Stimulated activated naive B cell treated with anti-CD40 and anti-IgM and Interleukin-4, amounts not matched to agents 10 μg/mL and 1 μg/mL and 100 μg/mL, for 72 hours (primary cell): Measurements from ENCODE around the gene ZNF423.

Experiments
- ATAC-seq, 2 donors: fragments of 150-1000 bp; cut with Tn5 transposase; replicated peaks; 2 replicates each; pipeline ENCODE4 v1.10.0; 2021; ENCODE audit warnings: moderate library complexity in 1 of 2
- DNase-seq: peaks from one replicate; pipeline ENCODE4 v3.0.0; 2021
- H3K27ac Mint-ChIP-seq: one replicate; pipeline ENCODE4 v1.8.0; 2022; ENCODE audit warnings: mild to moderate bottlenecking, mixed read lengths
- H3K27me3 Mint-ChIP-seq, 2 donors: one replicate each; pipeline ENCODE4 v1.8.0; 2022; ENCODE audit warnings: mixed read lengths in 2 of 2
- H3K36me3 Mint-ChIP-seq, 2 donors: one replicate each; pipeline ENCODE4 v1.8.0; 2022; ENCODE audit warnings: mixed read lengths in 2 of 2, mild to moderate bottlenecking in 1 of 2
- H3K4me1 Mint-ChIP-seq, 2 donors: one replicate each; pipeline ENCODE4 v1.8.0; 2022; ENCODE audit warnings: mixed read lengths in 2 of 2, mild to moderate bottlenecking in 1 of 2
- H3K4me3 Mint-ChIP-seq, 2 donors: one replicate each; pipeline ENCODE4 v1.8.0; 2022; ENCODE audit warnings: mild to moderate bottlenecking in 2 of 2, mixed read lengths in 2 of 2, moderate library complexity in 1 of 2
- H3K9me3 Mint-ChIP-seq, 2 donors: one replicate each; pipeline ENCODE4 v1.8.0; 2022; ENCODE audit warnings: mixed read lengths in 2 of 2, mild to moderate bottlenecking in 1 of 2

ZNF423 gene

DNA sequence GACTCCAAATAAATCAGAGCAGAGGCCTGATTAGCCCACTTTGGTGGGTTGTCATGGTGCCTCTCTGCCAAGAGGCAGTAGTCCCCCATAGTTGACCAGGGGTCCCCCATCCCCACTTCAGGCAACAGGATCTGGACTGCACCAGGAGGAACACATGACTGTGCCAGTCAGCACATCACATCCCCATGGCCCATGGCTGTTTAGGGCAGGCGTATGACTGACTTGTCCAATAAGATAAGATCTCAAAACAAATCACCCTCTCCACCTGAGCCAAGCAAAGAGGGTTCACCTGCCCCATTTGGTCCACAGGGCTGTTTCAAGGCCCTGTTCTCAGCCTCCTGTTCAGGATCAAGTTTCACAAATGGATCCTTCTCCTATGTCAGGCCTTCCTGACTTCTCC, 389.0 kb downstream of the ZNF423 start:
- H3K36me3 Mint-ChIP-seq: no peaks in the 10 kb centered on the region
- H3K9me3 Mint-ChIP-seq: no peaks in the 10 kb centered on the region

DNA sequence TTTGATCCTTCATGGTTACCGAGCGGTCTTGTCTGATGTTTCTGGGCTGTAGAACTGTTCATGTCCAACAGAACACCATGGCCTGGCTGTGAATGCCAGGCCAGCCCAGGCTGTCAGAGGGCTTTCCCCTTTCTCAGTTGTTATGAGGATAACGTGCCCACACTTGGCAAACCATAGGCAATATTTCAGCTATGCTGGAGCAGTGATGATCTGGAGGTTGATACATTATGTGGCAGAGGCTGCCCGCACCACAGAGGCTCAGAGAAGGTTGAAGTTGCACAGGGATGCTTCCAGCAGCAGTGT, 389.4 kb downstream of the ZNF423 start:
- no peaks in the 10 kb centered on the region for H3K9me3 Mint-ChIP-seq
- DNase-seq (no peak), ATAC-seq (no peak)
- H3K36me3 Mint-ChIP-seq: no peaks in the 10 kb centered on the region
- peaks cover 0 to 5% of the 10 kb centered on the region in 2 donors for H3K27me3 Mint-ChIP-seq
- peaks cover 21 to 24% of the 10 kb centered on the region in 2 donors for H3K4me1 Mint-ChIP-seq
- H3K27ac Mint-ChIP-seq: no peak overlapping the region
- H3K4me3 Mint-ChIP-seq: no peak overlapping the region

More for the DNA sequence above, 389.0 kb downstream of the ZNF423 start:
- Mint-ChIP-seq H3K27ac (no peak overlapping the region), H3K27me3 (peaks cover 0 to 5% of the 10 kb centered on the region in 2 donors), H3K4me1 (peaks cover 21 to 24% of the 10 kb centered on the region in 2 donors), H3K4me3 (no peak overlapping the region)
- no peak for ATAC-seq
- no peak for DNase-seq

GRCh38 chr16:49465661-49466528, 390.0 kb downstream of the ZNF423 start:
- no peak for DNase-seq
- no peak overlapping the region for H3K4me3 Mint-ChIP-seq
- H3K9me3 Mint-ChIP-seq: no peaks in the 10 kb centered on the region
- H3K4me1 Mint-ChIP-seq: peaks cover 21 to 24% of the 10 kb centered on the region in 2 donors
- ATAC-seq: no peak
- no peak overlapping the region for H3K27ac Mint-ChIP-seq
- H3K36me3 Mint-ChIP-seq: no peaks in the 10 kb centered on the region
- H3K27me3 Mint-ChIP-seq: peaks cover 0 to 5% of the 10 kb centered on the region in 2 donors

GRCh38 chr16:49464877-49465504, 390.9 kb downstream of the ZNF423 start:
- DNase-seq: no peak
- H3K36me3 Mint-ChIP-seq: no peaks in the 10 kb centered on the region
- H3K9me3 Mint-ChIP-seq: no peaks in the 10 kb centered on the region
- peaks cover 21 to 24% of the 10 kb centered on the region in 2 donors for H3K4me1 Mint-ChIP-seq
- H3K4me3 Mint-ChIP-seq: no peak overlapping the region
- peak in 1 of 2 donors; percentile 38 for ATAC-seq
- H3K27me3 Mint-ChIP-seq: peaks cover 0 to 5% of the 10 kb centered on the region in 2 donors
- peak overlapping the region; percentile 72 for H3K27ac Mint-ChIP-seq

DNA sequence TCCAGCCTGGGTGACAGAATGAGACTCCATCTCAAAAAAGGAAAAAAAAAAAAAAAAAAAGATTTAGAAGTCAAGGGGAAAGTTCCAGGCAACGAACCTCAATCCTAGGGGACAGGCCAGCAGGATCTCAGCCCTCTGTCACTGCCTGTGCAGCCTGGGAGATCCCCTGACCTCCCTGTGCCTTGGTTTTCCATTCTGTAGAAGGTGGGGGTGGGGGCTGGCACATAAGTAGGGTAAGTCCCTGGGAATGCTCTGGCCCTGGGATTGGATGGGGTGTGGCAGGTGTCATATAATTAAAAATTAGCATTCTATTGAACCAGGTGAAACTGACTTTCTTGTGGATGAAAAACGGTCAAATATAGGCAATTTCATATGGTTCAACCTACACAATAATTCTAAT, 391.8 kb downstream of the ZNF423 start:
- peaks cover 19 to 21% of the 10 kb centered on the region in 2 donors for H3K4me1 Mint-ChIP-seq
- no peak for ATAC-seq
- no peak for DNase-seq
- no peaks in the 10 kb centered on the region for H3K36me3 Mint-ChIP-seq
- peak overlapping the region in 1 of 2 donors; percentile 25 for H3K4me3 Mint-ChIP-seq
- peaks cover 0 to 5% of the 10 kb centered on the region in 2 donors for H3K27me3 Mint-ChIP-seq
- no peaks in the 10 kb centered on the region for H3K9me3 Mint-ChIP-seq
- no peak overlapping the region for H3K27ac Mint-ChIP-seq

- H3K4me3 Mint-ChIP-seq: peak overlapping the region in 1 of 2 donors; percentile 25
- H3K36me3 Mint-ChIP-seq: no peaks in the 10 kb centered on the region
- H3K9me3 Mint-ChIP-seq: no peaks in the 10 kb centered on the region
- H3K27me3 Mint-ChIP-seq: peaks cover 0 to 5% of the 10 kb centered on the region in 2 donors
- DNase-seq (peak; percentile 34), ATAC-seq (peak; percentile 83 to 85)
- H3K27ac Mint-ChIP-seq: no peak overlapping the region
- peaks cover 15 to 17% of the 10 kb centered on the region in 2 donors for H3K4me1 Mint-ChIP-seq
Measured at GRCh38 chr16:49463529-49463928, 392.4 kb downstream of the ZNF423 start.

DNA sequence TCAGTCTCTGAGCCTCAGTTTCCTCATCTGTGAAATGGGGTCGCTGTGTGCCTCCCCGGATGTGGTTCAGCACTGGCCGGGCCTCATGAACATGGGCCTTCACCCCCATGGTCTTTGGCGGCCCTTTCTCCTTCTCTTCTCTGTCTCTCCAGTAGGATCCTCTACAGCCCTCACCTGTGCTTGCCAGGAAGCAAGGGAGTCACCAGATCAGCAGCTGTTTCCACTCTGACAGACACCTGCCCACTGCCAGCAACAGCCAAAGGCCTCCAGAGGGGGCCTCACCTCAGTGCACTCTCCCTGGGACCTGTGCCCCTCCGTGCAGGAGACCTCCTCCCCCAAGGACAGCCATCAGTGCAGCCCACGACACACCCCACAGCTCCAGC, 392.9 kb downstream of the ZNF423 start:
- H3K36me3 Mint-ChIP-seq: no peaks in the 10 kb centered on the region
- peak overlapping the region; percentile 42 for H3K27ac Mint-ChIP-seq
- no peaks in the 10 kb centered on the region for H3K9me3 Mint-ChIP-seq
- H3K4me3 Mint-ChIP-seq: no peak overlapping the region
- peaks cover 15 to 17% of the 10 kb centered on the region in 2 donors for H3K4me1 Mint-ChIP-seq
- no peak for DNase-seq
- peak in 1 of 2 donors; percentile 1 for ATAC-seq
- H3K27me3 Mint-ChIP-seq: peaks cover 0 to 5% of the 10 kb centered on the region in 2 donors

DNA sequence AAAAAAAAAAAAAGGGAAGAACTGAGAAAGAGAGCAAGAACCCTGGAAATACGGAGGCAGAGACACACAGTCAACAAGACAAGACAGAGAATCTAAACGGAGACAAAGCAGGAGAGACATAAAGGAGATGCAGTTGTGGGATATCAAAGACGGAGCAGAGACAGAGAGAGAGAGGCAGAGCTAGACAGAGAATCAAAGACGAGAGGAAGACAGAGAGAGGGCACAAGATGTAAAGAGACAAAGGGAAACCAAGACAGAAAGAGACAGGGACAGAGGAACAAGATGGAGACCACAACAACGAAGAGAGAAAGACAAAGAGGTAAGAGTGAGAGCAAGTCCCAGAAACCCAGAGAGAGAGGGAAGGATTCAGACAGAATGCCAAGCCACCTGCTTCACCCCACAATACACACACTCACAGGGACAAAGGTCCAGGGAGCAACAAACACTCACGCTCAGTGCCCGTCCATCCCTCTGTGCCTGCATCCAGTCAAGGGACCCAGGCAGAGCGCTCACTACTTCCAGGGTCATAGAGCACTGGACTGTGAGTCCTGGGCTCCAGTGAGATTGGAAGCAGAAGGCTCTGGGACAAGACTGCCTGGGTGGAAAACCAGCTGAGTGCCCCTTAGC, 393.4 kb downstream of the ZNF423 start:
- no peaks in the 10 kb centered on the region for H3K36me3 Mint-ChIP-seq
- DNase-seq (no peak), ATAC-seq (no peak)
- H3K9me3 Mint-ChIP-seq: no peaks in the 10 kb centered on the region
- no peak overlapping the region for H3K27ac Mint-ChIP-seq
- H3K4me3 Mint-ChIP-seq: no peak overlapping the region
- H3K27me3 Mint-ChIP-seq: peaks cover 0 to 5% of the 10 kb centered on the region in 2 donors
- peaks cover 15 to 17% of the 10 kb centered on the region in 2 donors for H3K4me1 Mint-ChIP-seq

DNA sequence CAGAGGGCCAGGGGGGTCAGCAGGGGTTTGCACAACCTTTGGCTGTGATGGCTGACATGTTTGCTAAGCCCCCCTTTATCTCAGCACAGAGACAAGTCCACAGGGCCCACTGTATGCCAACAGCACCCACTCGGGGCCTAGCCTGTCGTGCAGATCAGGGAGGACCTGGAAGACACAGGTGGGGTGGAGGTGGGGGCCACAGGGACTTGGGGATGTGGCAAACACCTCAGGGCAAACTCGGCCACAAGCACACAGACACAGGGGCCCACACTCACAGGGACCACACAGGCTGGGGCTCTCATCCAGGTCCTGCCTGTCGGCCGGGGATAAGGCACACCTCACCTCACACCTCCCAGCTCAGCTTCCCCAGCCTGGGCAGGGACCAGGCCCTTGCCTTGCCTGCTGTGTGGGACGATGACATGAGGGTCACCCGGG, 394.4 kb downstream of the ZNF423 start:
- Mint-ChIP-seq H3K4me3 (no peak overlapping the region), H3K4me1 (peaks cover 15 to 17% of the 10 kb centered on the region in 2 donors), H3K27me3 (peaks cover 0 to 5% of the 10 kb centered on the region in 2 donors), H3K27ac (peak overlapping the region; percentile 59), H3K36me3 (no peaks in the 10 kb centered on the region), H3K9me3 (no peaks in the 10 kb centered on the region)
- ATAC-seq: no peak
- DNase-seq: no peak

DNA sequence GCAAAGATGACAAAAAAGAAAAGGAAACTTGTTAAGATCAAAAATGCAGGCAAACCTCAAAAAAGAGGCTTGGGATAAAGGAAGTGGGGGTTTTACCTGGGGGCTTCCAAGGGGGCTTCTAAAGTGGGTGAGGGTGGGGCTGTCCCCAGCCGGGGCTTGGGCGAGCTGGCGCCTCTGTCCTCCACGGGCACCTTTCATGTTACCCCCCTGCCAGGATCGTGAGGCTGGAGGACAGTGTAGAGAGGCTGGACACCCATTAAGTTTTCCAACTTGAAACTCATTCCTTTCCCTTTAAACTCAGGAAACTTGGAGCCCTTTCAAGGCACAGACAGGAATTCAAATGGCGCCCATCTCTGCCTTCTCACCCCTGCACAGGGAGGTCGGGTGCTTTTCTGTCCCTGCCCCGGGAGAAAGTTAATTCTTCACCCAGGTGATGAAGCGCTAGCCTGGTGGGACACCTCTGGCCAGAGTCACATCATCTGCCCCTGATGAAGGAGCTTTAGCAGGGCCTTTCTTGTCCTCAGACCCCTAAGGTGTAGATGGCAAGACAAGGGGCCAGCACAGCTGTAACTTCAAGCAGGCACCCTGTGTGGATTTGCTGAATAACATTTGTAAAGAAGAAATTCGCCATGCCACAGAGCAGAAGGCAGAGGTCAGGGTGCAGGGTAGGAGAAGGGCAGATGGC, 395.0 kb downstream of the ZNF423 start:
- no peaks in the 10 kb centered on the region for H3K36me3 Mint-ChIP-seq
- no peak overlapping the region for H3K4me3 Mint-ChIP-seq
- ATAC-seq (no peak), DNase-seq (no peak)
- no peak overlapping the region for H3K27ac Mint-ChIP-seq
- peaks cover 0 to 5% of the 10 kb centered on the region in 2 donors for H3K27me3 Mint-ChIP-seq
- no peaks in the 10 kb centered on the region for H3K9me3 Mint-ChIP-seq
- peaks cover 15 to 17% of the 10 kb centered on the region in 2 donors for H3K4me1 Mint-ChIP-seq

GRCh38 chr16:49459953-49460735, 395.8 kb downstream of the ZNF423 start:
- no peak for ATAC-seq
- Mint-ChIP-seq H3K9me3 (no peaks in the 10 kb centered on the region), H3K27me3 (peaks cover 0 to 5% of the 10 kb centered on the region in 2 donors), H3K27ac (no peak overlapping the region), H3K36me3 (no peaks in the 10 kb centered on the region), H3K4me3 (no peak overlapping the region), H3K4me1 (peaks cover 15 to 17% of the 10 kb centered on the region in 2 donors)
- no peak for DNase-seq

DNA sequence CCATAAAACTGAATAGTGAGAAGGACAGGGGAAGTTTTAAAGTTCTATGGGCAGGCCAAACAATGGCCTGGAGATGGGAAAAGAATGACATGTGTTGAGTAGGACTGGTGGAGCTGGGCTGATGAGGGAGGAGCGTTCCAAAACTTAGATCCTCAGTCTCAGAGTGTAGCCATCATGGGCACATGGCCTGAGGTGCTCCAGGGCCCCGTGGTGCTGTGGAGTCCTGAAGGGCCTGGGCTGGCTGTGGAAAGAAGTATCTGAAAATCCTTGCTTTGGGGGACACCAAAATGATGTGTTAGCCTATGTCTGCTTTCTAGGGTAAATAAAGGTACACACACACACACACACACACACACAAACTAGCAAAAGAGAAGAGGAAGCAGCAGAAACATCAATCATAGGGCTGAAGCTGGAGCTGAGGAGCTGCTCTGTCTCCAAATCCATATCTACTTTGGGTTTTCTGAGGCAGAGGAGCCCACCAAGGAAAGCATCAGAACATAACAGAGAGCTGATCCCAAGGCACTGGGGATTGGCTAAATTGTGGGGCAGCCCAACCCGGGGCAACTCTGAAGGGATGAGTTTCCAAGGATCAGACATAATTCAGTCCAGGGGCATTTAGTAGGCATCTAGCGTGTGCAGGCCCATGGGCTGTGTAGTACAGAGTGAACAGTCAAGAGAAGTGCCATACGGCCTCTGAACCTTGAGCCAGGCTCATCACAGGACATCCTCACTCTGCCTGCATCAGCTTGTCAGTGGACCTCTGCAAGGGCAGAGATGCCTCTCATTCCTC, 397.1 kb downstream of the ZNF423 start:
- Mint-ChIP-seq H3K9me3 (peaks cover 0 to 2% of the 10 kb centered on the region in 2 donors), H3K4me1 (peaks cover 9 to 10% of the 10 kb centered on the region in 2 donors), H3K4me3 (no peak overlapping the region), H3K27ac (no peak overlapping the region), H3K27me3 (peaks cover 3 to 7% of the 10 kb centered on the region in 2 donors), H3K36me3 (no peaks in the 10 kb centered on the region)
- ATAC-seq (no peak), DNase-seq (no peak)

DNA sequence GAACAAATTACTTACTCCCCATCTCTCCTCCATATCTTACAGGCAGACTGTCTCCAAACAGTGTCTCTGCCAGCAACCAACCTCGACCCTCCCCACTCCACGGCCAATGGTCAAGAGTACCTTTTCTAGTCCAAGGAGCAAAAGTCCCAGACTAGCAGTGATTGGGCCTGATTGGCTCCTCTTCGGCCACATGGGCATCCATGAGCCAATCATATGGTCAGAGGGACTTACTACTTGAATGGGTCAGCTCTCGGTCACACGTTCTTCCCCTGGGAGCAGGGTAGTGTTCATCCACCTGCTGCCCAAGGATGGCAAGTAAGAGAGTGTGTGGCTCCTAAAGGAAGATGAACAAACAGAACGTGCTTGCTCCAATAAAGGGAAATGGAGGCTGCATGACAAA, 397.7 kb downstream of the ZNF423 start:
- H3K36me3 Mint-ChIP-seq: no peaks in the 10 kb centered on the region
- H3K4me1 Mint-ChIP-seq: peaks cover 4 to 6% of the 10 kb centered on the region in 2 donors
- H3K9me3 Mint-ChIP-seq: peaks cover 0 to 2% of the 10 kb centered on the region in 2 donors
- H3K27ac Mint-ChIP-seq: no peak overlapping the region
- ATAC-seq (no peak), DNase-seq (no peak)
- H3K27me3 Mint-ChIP-seq: peaks cover 9 to 13% of the 10 kb centered on the region in 2 donors
- no peak overlapping the region for H3K4me3 Mint-ChIP-seq
